NCI-H2227 (cell line): Measurements from ENCODE around the gene DNAH17.

Experiments
- DNase-seq: peaks from one replicate; lab custom pipeline; 2025; ENCODE audit not compliant: unreplicated experiment; lab: John Stamatoyannopoulos, UW

Gene DNAH17

DNA sequence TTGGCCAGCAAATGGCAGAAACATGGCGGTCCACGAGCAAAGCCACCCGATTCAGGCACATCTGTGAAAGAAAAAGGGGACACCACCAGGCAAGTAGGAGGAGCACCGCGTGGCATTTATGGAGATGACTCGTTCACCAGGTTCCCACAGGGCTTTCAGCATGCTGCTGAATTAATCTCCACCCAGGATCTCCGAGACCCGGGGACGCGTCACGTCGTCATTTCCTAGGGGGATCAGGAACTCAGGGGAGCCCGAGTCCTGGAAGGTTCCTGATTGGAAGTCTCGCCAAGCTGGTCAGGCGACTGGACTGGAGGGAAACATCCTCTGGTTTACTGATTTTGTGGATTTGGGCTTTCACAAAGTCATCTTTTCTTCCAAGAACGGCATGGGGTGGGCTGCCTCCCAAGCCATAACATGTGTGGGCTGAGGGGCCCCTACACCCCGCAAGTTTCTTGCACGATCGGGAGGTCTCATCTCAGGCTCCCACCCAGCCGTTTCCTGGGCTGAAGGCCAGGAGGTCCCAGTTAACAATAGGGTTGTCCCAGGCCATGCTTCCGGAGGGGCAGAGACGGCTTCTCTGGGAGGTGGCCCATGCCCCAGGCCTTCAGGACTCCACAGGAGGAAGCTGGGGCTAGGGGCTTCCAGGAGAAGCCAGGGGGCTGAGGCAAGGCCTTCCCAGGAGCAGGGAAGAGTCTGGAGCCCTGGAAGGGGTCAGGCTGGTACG lies 645 bp downstream of the DNAH17 start:
- no peak for DNase-seq

- no peak for DNase-seq
Measured at GRCh38 chr17:78575899-78576298, 1.3 kb downstream of the DNAH17 start.

DNA sequence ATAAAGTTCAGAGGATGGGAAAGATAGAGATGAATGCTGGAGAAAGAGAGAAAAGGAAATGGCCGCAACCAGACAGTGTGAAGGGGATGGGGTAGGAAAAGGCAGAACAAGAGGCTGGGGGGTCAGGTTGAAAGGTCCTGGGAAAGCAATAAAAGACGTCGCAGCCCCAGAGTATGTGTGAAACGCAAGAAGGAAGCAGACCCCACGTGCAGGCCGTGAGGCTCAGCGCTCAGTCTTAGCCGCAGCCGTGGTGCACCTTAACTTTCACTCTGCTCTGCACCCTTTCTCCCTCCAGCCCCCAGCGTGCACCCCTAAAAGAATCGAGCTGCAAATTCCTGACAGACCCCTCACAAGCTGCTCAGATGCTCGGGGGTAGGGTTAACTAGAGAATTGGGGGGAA lies 1.9 kb downstream of the DNAH17 start:
- no peak for DNase-seq

DNA sequence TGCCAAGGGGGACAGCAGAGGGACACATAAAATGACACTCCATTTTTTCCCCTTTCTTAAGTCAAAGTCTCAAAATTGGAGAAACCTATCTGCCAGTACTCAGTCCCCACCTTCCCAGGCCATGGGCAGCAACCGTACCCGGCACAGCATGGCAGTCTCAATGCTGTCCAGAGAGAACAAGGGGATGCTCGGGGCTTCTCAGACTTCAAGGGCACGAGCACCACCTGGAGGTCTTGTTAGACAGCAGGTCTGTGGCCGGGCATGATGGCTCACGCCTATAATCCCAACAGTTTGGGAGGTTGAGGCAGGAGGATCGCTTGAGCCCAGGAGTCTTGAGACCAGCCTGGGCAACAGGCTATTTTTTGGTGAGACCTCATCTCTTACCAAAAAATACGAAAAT lies 3.2 kb downstream of the DNAH17 start:
- DNase-seq, result no peak

DNA sequence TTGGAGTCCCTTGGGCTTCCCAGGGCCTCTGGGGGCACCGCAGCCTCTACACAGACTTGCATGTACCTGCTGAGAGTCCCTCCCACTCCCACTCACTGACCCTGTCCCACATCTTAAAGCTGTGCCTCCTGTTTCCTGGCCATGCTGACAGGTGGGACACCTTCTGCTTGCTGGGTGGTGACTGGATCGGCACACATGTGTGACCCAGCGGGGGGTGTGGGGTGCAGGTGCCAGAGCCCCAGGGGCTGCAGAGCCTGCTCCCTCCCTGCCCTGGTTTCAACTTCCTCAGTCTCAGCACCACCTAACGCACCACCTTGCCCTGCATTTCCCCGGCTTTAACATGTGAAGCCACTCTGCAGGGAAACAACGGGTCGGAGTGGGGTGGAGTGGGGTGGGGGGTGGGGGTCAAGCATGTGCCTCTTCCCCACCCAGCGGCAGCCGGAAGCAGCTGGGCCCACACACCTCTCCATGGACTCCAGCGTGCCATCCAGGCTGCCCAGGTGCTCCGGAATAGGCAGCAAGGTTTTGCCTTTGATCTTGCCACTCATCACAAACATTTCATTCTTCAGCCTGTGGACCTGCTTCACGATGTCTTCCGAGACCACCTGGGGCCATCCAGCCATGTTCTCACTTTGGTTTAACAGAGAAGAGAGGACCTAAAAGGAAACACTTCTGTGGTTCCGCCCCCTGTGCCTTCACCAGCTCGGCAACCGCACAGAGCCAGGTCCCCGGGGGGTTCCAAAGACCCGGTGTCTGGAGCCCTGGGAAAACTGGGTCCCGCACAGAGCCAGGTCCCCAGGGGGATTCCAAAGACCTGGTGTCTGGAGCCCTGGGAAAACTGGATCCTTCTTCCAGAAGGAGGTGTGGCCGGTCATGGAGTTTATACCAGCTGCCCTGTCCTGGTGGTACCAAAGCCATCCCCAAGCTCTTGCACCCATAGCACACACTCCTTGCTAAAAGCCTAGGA lies 4.7 kb downstream of the DNAH17 start:
- DNase-seq, result no peak

GRCh38 chr17:78571329-78571728 lies 5.9 kb downstream of the DNAH17 start:
- no peak for DNase-seq

GRCh38 chr17:78568494-78569115 lies 8.6 kb downstream of the DNAH17 start:
- DNase-seq, result no peak

DNA sequence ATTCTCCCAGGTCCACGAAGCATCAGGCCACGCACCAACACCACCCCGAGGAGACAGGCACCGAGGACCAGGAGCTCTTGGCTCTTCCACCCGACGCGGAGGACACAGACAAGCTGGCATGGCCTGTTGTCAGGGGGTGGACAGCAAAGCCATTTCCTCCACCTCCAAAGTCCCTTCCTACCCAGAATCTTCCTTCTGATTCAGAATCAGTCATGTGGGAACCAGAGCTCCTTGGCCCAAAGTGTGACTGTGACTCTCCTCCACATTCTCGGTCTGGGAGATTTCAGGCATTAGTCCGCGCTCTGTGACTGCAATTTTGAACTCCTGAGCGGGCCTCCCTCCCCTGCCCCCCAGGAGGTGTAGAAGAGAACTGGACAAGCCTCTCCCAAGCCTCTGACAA lies 9.2 kb downstream of the DNAH17 start:
- no peak for DNase-seq

DNA sequence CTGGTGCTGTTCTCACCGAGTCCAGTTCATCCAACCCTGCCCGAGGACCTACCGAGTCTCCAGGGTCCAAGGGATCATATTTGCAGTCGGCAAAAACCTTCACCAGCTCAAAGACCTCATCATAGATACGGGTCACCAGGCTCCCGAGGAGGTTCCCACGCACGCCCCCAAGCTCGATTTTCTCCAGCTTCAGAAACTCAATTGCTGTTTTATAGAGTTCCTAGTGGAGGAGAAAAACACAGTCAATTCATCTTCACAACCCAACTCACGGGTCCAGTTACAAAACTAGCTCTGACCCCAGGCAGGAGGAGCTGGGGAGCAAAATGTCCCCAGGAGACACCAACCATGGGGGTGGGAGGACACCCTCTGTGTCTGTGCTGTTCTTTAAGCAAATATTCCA lies 10.2 kb downstream of the DNAH17 start:
- DNase-seq, result no peak

DNA sequence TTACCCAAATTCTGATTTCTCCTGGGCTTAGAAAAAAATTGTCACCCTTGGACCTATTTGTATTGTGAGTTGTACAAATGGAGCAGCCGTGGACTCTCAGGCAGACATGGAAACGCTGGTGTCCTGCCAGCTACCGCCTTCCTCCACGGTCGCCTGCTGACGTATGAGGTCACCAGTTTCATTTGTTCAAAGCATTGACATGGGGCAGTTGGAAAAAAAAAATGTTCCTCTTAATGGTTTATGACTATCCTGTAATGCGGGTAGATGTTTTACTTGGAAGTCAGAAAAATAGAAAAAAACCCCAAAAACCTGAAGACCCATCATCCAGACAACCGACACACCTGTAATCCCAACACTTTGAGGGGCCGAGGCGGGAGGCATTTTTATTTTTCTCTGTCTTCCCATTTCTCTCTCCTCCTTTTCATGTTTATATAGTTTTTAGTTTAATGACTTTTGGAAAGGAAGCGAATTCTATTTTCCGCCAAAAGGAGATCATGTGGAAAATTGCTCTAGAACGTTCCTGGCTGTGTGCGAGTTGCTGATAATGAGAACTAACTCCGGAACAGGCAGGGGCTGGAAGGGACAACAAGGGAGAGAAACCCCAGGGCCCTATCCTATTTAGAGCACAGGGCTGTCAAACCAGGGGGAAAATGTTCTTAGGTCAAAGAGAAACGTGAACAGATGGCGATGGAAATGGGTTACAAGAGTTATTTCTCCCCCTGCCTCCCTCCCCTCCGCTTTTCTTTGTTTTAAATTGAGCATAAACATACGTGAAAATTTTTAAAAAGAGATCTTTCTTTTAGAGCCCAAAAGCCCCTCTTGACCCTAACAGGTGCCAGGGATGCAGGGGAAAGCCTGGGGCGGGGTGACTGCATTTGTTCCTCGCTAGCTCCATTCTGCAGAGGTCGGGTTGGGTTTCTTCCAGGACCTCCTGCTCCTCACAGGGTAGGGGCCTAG lies 13.7 kb downstream of the DNAH17 start:
- no peak for DNase-seq

GRCh38 chr17:78562734-78563133 lies 14.5 kb downstream of the DNAH17 start:
- no peak for DNase-seq

DNA sequence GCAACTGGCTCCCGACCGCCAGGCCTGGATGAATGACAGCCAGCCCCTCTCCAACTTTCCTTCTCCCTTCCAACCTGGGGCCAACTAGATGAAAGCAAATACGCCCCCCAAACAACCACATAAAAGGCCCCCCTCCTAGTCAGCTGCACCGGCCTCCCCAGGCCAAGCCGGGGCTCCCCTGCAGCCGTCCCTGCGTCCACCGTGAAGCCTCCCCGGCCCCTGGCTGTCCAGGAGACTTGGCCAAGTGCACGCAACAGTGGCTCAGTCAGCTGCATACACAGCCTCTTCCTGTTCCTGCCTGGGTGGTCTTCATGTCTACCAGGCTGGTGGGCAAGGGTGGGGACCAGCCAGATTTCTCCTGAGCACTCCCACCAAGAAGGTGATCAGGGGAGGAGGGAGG lies 16.0 kb downstream of the DNAH17 start:
- no peak for DNase-seq

DNA sequence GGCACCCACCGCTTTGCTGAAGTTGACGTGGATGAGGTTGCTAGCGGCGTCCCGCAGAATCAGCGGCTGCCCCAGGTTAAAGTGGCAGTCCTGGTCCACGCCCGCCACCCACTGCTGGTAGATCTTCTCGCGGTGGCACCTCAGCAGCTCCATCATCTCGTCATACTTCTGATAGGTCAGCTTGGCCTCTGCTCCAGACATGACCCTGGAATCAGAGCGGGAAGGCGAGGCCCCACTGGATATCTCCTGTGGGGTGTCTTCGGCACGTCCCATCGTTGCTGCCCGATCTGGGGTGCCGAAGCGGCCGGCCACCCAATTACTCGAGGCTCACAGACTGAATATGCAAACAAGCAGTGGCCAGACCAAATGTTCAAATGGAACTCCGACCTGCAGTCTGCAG lies 16.5 kb downstream of the DNAH17 start:
- DNase-seq, result no peak

- no peak for DNase-seq
Measured at GRCh38 chr17:78559749-78560368, 17.3 kb downstream of the DNAH17 start.

DNA sequence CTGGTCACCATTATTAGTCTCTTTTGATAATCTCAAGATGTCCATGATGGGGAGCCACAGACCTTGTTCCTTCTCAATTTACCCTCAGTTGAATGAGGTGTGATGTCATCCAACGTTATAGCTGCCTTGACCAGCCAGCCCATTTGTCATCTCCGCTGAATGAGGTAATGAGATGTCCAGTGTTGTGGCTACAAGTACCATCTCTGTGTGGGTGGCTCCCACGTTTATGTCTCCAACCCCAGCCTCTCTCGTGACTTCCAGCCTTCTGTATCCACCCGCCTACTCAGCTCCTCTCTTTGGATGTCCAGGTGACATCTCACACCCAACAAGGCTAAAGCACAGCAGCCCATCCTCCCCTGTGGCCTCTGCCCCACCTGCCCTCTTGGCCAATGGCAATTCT lies 18.2 kb downstream of the DNAH17 start:
- DNase-seq, result no peak

DNA sequence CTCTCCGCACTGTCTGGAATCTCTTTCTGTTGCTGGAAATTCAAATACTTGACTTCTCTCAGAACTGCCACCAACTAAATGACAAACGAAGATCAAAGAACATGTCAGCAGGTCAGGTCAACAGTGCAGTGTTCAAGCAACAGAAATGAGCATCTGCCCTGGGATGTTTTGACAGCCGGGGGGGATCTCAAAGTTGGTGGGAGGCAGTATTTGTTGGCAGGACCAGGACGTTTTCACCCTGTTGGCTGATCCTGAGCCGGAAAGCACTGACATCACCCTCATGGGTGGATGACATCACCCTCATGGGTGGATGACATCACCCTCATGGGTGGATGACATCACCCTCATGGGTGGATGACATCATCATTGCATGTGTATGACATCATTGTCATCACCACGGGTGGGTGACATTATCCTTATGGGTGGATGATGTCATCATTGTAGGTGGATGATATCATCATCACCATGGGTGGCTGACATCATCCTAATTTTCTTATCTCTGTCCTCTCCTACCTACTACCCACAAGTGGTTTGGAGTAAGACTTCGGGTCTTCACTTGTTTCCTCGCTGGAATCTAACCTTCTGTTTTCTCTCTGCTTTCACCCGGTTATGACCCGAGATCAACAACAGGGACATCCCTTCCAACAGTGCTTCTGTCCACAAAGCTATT lies 18.9 kb downstream of the DNAH17 start:
- no peak for DNase-seq

GRCh38 chr17:78557598-78558039 lies 19.6 kb downstream of the DNAH17 start:
- DNase-seq, result no peak

- no peak for DNase-seq
Measured at GRCh38 chr17:78556812-78557211, 20.4 kb downstream of the DNAH17 start.

GRCh38 chr17:78555746-78556401 lies 21.3 kb downstream of the DNAH17 start:
- no peak for DNase-seq
